GM19438 (cell line): ENCODE results near the gene STK39.

ENCODE experiments used
- ATAC-seq: cut with Tn5 transposase; IDR thresholded peaks from one replicate; pipeline ENCODE4 v1.9.1; 2021; ENCODE audit warnings: low read depth; ENCODE audit not compliant: unreplicated experiment

Gene STK39

GRCh38 chr2:168025487-168026202 lies 221.8 kb downstream of the STK39 start:
- no peak for ATAC-seq

- no peak for ATAC-seq
Measured at GRCh38 chr2:168024459-168024858, 222.9 kb downstream of the STK39 start.

GRCh38 chr2:168021800-168022587 lies 225.4 kb downstream of the STK39 start:
- no peak for ATAC-seq

- ATAC-seq = no peak
Measured at GRCh38 chr2:168015274-168015953, 232.0 kb downstream of the STK39 start.

- no peak for ATAC-seq
Measured at GRCh38 chr2:168009900-168010299, 237.5 kb downstream of the STK39 start.

GRCh38 chr2:168008646-168009195 lies 238.7 kb downstream of the STK39 start:
- ATAC-seq = no peak

GRCh38 chr2:168006498-168006897 lies 240.9 kb downstream of the STK39 start:
- no peak for ATAC-seq

- no peak for ATAC-seq
Measured at GRCh38 chr2:168005586-168005985, 241.8 kb downstream of the STK39 start.

GRCh38 chr2:168003876-168004275 lies 243.5 kb downstream of the STK39 start:
- ATAC-seq = no peak

GRCh38 chr2:168002021-168002553 lies 245.3 kb downstream of the STK39 start:
- ATAC-seq = no peak

- no peak for ATAC-seq
Measured at GRCh38 chr2:167992278-167992677, 255.1 kb downstream of the STK39 start.

- no peak for ATAC-seq
Measured at GRCh38 chr2:167990062-167990461, 257.3 kb downstream of the STK39 start.

- no peak for ATAC-seq
Measured at GRCh38 chr2:167988296-167988695, 259.1 kb downstream of the STK39 start.

GRCh38 chr2:167987558-167987957 lies 259.8 kb downstream of the STK39 start:
- ATAC-seq = no peak

GRCh38 chr2:167987026-167987425 lies 260.4 kb downstream of the STK39 start:
- ATAC-seq = no peak

GRCh38 chr2:167986223-167986622 lies 261.2 kb downstream of the STK39 start:
- ATAC-seq = no peak

GRCh38 chr2:167981945-167982344 lies 265.4 kb downstream of the STK39 start:
- no peak for ATAC-seq

GRCh38 chr2:167980439-167980838 lies 267.0 kb downstream of the STK39 start:
- no peak for ATAC-seq

GRCh38 chr2:167972746-167973145 lies 274.6 kb downstream of the STK39 start:
- no peak for ATAC-seq

GRCh38 chr2:167972020-167972419 lies 275.4 kb downstream of the STK39 start:
- no peak for ATAC-seq
